K562 (cell line): ENCODE measurements around the gene HOXB7. TPM values are rescaled to one million over a fixed set of nuclear protein-coding genes. Genes with fewer than 3 reads are reported as not detected.

ENCODE experiments used
- CHD2 ChIP-seq: IDR thresholded peaks from 2 replicates; pipeline ENCODE4 v1.6.1; 2011; ENCODE audit warnings: low read depth, low read length
- DDX20 ChIP-seq: fragments of 450-650 bp; IDR thresholded peaks from 2 replicates; pipeline ENCODE4 v1.6.1; 2016; ENCODE audit warnings: missing genetic modification characterization, low read depth, mild to moderate bottlenecking, missing compliant biosample characterization, moderate library complexity
- EGR1 ChIP-seq: fragments of 450-650 bp; conservative IDR thresholded peaks from 2 replicates; pipeline ENCODE4 v1.6.1; 2017; ENCODE audit warnings: mild to moderate bottlenecking
- ETS2 ChIP-seq: IDR thresholded peaks from 2 replicates; pipeline ENCODE4 v1.6.1; 2016; ENCODE audit warnings: borderline replicate concordance, missing genetic modification characterization, mild to moderate bottlenecking, moderate library complexity, missing compliant biosample characterization; ENCODE audit not compliant: poor library complexity, severe bottlenecking
- HDAC8 ChIP-seq: fragments of 450-650 bp; IDR thresholded peaks from 2 replicates; pipeline ENCODE4 v1.6.1; 2016; ENCODE audit warnings: mild to moderate bottlenecking, missing genetic modification characterization, moderate library complexity, missing compliant biosample characterization
- KDM4B ChIP-seq, 2 experiments: fragments of 450-650 bp in 1 of 2; sonication (generic) in 1 of 2; IDR thresholded peaks; 2 replicates each; pipeline ENCODE4 v1.6.1; 2016 to 2017; ENCODE audit warnings: borderline replicate concordance in 2 of 2, antibody characterized with exemption in 1 of 2, low read depth in 1 of 2, mild to moderate bottlenecking in 1 of 2
- MAZ ChIP-seq, 2 experiments: fragments of 450-650 bp in 1 of 2; sonication (generic) in 1 of 2; formaldehyde crosslinking; IDR thresholded peaks in 1 of 2; conservative IDR thresholded peaks in 1 of 2; 2 replicates each; pipeline versions ENCODE4 v1.4.0 to v1.5.0; 2020; ENCODE audit warnings: mild to moderate bottlenecking in 1 of 2, missing genetic modification reagents in 1 of 2
- NCOA2 ChIP-seq, 2 experiments: fragments of 450-650 bp; IDR thresholded peaks; 2 replicates each; pipeline ENCODE4 v1.6.1; 2018; ENCODE audit warnings: mild to moderate bottlenecking in 2 of 2, moderate library complexity in 1 of 2; ENCODE audit not compliant: partially characterized antibody in 2 of 2
- PTRF ChIP-seq: fragments of 450-650 bp; IDR thresholded peaks from 2 replicates; pipeline ENCODE4 v1.6.1; 2016; ENCODE audit warnings: mild to moderate bottlenecking, missing genetic modification characterization, missing compliant biosample characterization
- RBM22 ChIP-seq: fragments of 200-400 bp; formaldehyde crosslinking; IDR thresholded peaks from 2 replicates; pipeline ENCODE4 v1.6.1; 2018; ENCODE audit warnings: low read length, low read depth; ENCODE audit not compliant: poor library complexity, severe bottlenecking
- SAFB2 ChIP-seq: fragments of 200-400 bp; formaldehyde crosslinking; IDR thresholded peaks from 2 replicates; pipeline ENCODE4 v1.6.1; 2018; ENCODE audit warnings: borderline replicate concordance, low read length, low read depth, moderate library complexity; ENCODE audit not compliant: severe bottlenecking
- TBP ChIP-seq: optimal IDR thresholded peaks from 2 replicates; pipeline ENCODE3; 2011; ENCODE audit warnings: low read depth, low read length, improper control_type of control experiment
- ZFP36 ChIP-seq: fragments of 150-350 bp; IDR thresholded peaks from 2 replicates; pipeline ENCODE4 v1.6.1; 2018; ENCODE audit warnings: low read length, low read depth; ENCODE audit not compliant: partially characterized antibody
- polyA plus RNA-seq, 8 experiments: library from polyadenylated mRNA; depleted of rRNA in 4 of 8; stranded (reverse) in 5 of 8; unstranded in 3 of 8; fragments of >200 nt; fragmentation: Nextera tagmentation in 2 of 8; fragmentation: Illumina TruSeq in 1 of 8; extraction: Ambion mirVana in 2 of 8; extraction: Trizol in 1 of 8; gene quantifications; 2 replicates each; pipeline versions ENCODE4 v1.2.1 to v1.2.3, GENCODE V29; 2011 to 2014; ENCODE audit warnings: inconsistent platforms in 1 of 8, missing spikeins in 1 of 8
- total RNA-seq, 7 experiments: library from RNA; depleted of rRNA in 6 of 7; stranded (reverse); fragments of >200 nt in 6 of 7; fragmentation: Illumina TruSeq in 2 of 7; extraction: Trizol in 2 of 7; gene quantifications; 2 replicates each; pipeline versions ENCODE4 v1.2.1 to v1.2.3, GENCODE V29; 2011 to 2021; ENCODE audit warnings: low replicate concordance in 1 of 7
- TF ChIP-seq, protein P1 (sequence below): fragments of 200-800 bp; sonication (Bioruptor generic); IDR thresholded peaks from 2 replicates; pipeline ENCODE4 v1.6.1; 2017; ENCODE audit warnings: missing genetic modification characterization, missing compliant biosample characterization
- TF ChIP-seq, protein P2 (sequence below): fragments of 450-650 bp; IDR thresholded peaks from 2 replicates; pipeline ENCODE4 v1.6.1; 2014; ENCODE audit warnings: low read depth, mild to moderate bottlenecking, moderate library complexity, borderline replicate concordance

HOXB7 gene
- total and polyA plus RNA-seq, 9 of the 15 experiments (the other 6 are each of a cell fraction or from before 2014, with no cell fraction given): 5.5 to 16.7 (median 8.3) TPM

DNA sequence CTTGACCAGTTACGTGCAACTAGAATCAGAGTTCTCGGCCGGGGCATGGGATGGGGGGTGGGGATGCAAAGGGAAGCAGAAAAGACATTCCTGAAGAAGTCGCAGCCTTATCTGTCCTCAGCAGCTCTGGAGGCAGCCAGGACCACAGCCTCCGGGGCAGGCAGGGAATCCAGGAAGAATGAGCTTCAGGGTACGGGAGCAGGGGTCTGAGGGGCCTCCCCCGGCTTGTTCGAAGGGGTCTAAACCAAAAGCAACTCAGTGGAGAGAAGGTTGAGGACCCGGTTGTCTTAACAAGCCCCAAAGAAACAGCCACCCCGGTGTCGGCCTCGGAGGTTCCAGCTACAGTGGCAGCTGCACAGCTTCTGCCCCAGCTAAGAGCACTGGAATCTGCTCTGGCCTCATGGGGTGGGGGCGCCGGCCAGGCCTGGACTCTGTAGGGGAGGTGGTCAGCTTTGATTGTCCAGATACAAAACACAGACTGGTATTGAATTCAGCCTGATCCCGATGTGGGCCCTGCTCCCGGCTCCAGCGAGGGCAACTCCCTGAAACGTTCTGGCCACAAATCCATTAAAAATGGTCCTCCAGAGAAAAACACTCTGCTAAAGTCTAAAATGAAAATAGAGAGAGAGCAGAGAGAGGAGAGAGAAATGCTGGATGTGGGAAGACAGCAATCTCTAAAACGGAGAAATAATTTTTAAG, 40.3 kb downstream of the HOXB7 start (continued):
- TF ChIP-seq SAFB2 (no peak), CHD2 (no peak), PTRF (no peak), ZFP36 (no peak), EGR1 (no peak), ETS2 (tag) (no peak), KDM4B (IDR thresholded peaks at IDR 0.05; ENCODE audit: borderline replicate concordance in 2 of 2, low read depth in 1 of 2) (0 out of 4 replicates have a peak, but pooled peaks of 1 of the 2 experiments have one; percentile 49), RBM22 (no peak), HDAC8 (no peak), NCOA2 (IDR thresholded peaks at IDR 0.05; ENCODE audit: partially characterized antibody in 2 of 2) (no peak), MAZ (CRISPR knock-in tag; conservative IDR thresholded peaks at IDR 0.05 in 1 of 2, IDR thresholded peaks at IDR 0.05 in 1 of 2) (0 out of 4 replicates have a peak, but pooled peaks of 1 of the 2 experiments have one; percentile 22), DDX20 (no peak), TBP (no peak)
- TF ChIP-seq, protein P1, sequence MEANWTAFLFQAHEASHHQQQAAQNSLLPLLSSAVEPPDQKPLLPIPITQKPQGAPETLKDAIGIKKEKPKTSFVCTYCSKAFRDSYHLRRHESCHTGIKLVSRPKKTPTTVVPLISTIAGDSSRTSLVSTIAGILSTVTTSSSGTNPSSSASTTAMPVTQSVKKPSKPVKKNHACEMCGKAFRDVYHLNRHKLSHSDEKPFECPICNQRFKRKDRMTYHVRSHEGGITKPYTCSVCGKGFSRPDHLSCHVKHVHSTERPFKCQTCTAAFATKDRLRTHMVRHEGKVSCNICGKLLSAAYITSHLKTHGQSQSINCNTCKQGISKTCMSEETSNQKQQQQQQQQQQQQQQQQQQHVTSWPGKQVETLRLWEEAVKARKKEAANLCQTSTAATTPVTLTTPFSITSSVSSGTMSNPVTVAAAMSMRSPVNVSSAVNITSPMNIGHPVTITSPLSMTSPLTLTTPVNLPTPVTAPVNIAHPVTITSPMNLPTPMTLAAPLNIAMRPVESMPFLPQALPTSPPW (CRISPR knock-in tag): no peak
- TF ChIP-seq, protein P2, sequence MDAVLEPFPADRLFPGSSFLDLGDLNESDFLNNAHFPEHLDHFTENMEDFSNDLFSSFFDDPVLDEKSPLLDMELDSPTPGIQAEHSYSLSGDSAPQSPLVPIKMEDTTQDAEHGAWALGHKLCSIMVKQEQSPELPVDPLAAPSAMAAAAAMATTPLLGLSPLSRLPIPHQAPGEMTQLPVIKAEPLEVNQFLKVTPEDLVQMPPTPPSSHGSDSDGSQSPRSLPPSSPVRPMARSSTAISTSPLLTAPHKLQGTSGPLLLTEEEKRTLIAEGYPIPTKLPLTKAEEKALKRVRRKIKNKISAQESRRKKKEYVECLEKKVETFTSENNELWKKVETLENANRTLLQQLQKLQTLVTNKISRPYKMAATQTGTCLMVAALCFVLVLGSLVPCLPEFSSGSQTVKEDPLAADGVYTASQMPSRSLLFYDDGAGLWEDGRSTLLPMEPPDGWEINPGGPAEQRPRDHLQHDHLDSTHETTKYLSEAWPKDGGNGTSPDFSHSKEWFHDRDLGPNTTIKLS: no peak
